Kidney tubule cell (primary cell): Measurements from ENCODE around the gene RASGRP2.
A peak's percentile ranks its signal among the peaks of the same experiment; 100 is the strongest.

Source experiments
- DNase-seq: peaks from one replicate; pipeline ENCODE4 v3.0.0-alpha.2; 2018; ENCODE audit warnings: low spot score

Gene RASGRP2

GRCh38 chr11:64694821-64695365 is 49.0 kb downstream of the RASGRP2 start:
- DNase-seq = peak; percentile 59

- DNase-seq = no peak
Observed at GRCh38 chr11:64694026-64694755, 49.8 kb downstream of the RASGRP2 start.

DNA sequence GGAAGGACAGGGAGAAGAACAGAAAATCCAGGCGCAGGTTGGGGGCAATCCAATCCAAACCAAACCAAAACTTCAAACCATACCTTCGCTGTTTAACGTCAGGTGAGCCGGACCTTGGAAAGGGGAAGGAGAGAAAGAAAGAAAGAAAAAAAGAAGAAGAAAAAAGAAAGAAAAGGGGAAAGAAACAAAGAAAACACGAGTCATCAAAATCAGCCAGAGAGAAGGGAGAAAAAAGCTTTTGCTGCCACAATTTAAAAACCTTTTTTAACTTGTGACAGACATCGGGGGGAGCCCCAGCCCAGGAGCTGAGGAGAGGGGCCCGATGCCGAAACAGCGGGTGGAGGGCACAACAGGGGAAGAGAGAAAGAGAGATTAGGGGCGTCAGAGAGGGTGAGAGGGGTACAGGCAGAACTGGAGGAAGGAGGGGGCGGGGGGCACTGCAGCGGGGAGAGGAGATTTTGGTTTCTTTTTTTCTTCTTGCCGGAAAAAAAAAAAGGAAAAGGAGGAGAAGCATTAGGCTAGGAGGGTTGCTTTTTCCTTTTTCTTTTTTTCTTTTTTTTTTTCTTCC is 51.1 kb downstream of the RASGRP2 start:
- no peak for DNase-seq

DNA sequence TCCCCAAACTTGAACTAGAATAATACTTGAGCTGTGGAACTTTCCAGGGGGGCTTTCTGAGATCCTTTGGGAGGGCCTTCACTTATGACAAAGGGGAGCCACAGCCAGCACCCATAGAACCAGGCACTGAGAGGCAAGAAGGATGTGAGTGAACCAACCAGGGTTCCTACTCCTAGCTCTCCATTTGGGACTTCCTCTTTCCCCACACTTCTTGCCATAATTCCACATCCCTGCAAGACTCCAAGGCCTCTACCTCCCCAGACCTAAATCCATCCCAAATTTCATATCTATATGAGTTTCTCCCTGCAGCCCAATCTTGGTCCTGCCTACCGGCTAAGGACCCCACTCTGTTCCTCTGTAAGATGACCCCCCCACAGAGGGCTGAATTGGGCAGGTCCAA is 52.4 kb downstream of the RASGRP2 start:
- DNase-seq = no peak

- no peak for DNase-seq
Observed at GRCh38 chr11:64690235-64690634, 53.7 kb downstream of the RASGRP2 start.

DNA sequence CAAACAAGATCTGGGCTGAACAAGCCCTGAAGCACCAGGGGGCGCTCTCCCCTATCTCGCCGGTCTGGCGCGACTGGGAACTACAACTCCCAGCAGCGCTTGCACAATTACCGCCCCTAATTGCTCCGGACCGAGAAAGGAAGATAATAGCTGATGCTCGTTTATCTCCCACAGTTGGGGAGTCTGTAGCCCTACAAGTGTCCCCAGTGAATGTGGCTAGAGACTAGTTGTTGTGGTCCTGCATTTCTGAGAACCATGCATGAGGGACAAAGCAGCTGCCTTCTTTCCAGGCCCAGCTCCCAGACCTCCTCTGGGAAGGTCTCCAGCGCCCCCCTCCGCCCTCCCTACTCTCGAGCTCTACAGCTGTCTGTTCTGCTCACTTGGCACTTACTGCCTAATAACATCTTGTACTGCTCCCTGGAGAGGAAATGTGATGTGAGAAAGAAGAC is 55.4 kb downstream of the RASGRP2 start:
- DNase-seq = peak; percentile 72

GRCh38 chr11:64687643-64688533 is 56.1 kb downstream of the RASGRP2 start:
- no peak for DNase-seq

DNA sequence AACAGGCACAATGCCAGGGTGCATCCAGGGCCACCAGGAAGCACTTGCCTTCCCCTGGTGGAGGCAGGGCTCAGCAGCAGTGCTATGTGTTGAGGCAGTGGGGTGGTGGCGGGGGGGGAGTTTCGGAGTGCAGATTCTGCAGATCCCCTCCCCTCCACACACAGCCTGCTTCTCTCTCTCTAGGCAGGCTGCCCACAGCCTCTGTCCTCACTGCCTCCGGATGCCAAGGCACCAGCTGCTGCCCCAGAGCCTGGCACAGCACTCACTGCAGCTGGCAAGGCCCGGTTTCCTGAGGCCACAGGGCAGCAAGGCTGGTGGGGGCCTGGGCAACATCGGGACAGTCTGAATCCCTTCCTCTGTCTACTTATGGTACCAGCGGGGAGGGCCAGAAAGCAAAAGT is 56.7 kb downstream of the RASGRP2 start:
- DNase-seq = no peak

DNA sequence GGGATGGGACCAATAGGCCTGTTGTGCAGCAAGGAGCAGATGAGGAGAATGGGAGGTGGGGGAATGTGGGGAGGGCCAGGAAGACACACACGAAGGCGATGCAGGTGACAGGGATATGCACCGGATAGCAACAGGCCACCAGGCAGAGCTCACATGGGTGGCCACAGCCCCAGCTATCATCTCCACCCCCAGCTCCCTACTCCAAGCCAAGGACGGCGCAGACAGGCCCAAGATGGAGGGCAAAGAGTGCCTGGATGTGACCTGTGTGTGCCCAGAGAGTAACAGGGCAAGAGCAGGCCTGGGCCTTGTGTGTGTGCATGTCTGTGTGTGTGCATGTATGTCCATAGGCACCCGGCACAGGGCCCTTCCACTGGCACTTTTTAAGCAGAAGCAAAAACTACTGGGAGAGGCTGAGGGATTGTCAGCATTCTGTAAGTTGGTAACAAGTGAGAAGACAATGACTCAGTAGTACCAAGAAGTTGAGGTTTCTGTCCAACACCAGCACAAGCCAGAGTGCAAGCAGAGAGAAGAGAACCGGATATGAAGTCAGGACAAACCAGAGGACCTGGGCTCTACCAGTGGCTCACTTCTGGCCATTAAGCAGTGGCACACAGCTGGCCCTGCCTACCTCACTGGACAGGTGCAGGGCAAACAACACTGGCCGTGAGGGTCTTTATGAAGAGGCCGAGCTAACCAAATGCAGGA is 57.3 kb downstream of the RASGRP2 start:
- no peak for DNase-seq

GRCh38 chr11:64685536-64685935 is 58.4 kb downstream of the RASGRP2 start:
- no peak for DNase-seq

DNA sequence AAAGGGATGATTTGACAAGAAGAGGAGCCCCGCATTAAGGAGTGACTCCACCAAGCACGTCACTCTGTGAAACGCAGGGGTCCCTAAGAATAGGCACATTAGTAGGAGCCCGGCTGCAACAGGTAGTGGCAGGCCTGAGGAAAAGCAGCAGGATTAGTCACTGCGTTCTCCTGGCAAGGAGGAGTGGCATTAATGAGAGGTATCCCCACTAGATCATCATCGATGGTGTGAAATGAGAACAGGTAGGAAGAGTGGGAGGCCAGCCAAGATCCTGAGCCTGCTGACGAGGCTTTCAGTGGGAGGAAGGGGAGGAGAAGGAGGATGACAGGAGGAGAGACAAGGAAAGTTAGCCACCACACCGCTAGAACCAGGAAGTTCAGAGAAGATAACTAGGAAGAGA is 59.6 kb downstream of the RASGRP2 start:
- peak; percentile 5 for DNase-seq

DNA sequence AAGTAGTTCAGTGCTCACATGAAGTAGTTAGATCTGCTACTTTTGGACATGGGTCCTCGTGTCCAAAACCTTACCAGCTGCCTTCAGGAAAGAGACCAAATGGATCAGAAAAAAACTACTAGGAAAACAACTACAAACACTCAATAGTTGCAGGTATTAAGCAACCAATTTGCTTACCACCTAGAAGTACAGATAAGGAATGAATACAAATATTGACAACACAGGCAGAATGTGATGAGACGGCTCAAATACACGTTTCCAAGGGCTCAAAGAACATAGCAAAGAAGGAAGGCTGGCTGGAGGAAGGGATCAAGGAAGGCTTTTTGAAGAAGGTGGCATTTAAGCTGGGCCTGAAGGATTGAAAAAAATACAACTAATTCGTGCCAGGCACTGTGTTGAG is 62.8 kb downstream of the RASGRP2 start:
- DNase-seq = no peak

- DNase-seq = no peak
Observed at GRCh38 chr11:64679846-64680245, 64.1 kb downstream of the RASGRP2 start.

DNA sequence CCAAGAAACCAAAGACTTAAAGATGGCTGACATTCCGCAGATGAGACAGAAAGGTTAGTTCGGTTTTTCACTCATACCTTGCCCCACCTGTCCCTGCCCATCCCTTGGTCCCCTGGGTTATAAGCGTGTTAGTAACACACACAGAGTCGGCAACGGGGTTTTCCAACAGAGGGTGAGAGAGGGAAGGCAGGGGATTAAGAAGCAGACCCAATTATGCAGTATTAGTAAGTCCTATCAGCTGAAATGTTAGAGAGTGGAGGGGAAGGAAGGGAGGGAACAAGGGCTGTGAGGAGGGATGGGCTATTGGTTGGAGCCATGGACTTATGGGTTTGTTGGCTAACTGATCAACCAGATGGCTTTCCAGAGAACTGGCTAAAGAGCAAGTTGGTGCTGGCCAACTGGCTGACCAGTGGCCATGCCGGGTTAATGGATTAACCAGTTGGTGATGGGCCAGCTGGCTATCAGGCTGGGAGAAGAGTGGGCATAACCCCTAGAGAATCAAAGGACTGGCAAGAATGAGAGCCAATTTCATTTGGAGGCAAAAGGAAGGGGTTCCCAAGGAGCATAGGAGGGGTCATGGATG is 66.4 kb downstream of the RASGRP2 start:
- no peak for DNase-seq
